Spleen (tissue), 7 donors: ENCODE results near the gene KCTD21.

Experiments
- CTCF ChIP-seq, 11 experiments: fragments of 200-600 bp in 7 of 11; fragments of 450-650 bp in 4 of 11; sonication (generic) in 4 of 11; IDR thresholded peaks in 8 of 11; conservative IDR thresholded peaks in 3 of 11; 1 replicate in 7 of 11; 2 replicates in 4 of 11; pipeline versions ENCODE4 v1.4.0 to v1.8.0; 2016 to 2021; ENCODE audit warnings: antibody characterized with exemption in 11 of 11, inconsistent platforms in 4 of 11, mild to moderate bottlenecking in 1 of 11
- POLR2AphosphoS5 ChIP-seq, 3 donors: sonication (generic); formaldehyde crosslinking; IDR thresholded peaks; one replicate each; pipeline ENCODE4 v1.5.1; 2017; ENCODE audit warnings: antibody characterized with exemption in 3 of 3
- donor health status: DM: no; HTN: no; CAD: no; lungs with moderate emphysema.
- donor health status: DM: no; HTN: no; CAD: no.
- donor health status: DM: no; HTN: no; CAD: no.

- no peak for TF ChIP-seq CTCF (IDR thresholded peaks at IDR 0.05 in 8 of 11, conservative IDR thresholded peaks at IDR 0.05 in 3 of 11)
- TF ChIP-seq POLR2AphosphoS5 (IDR thresholded peaks at IDR 0.05): no peak
These were observed 43.6 kb upstream of the KCTD21 start for GRCh38 chr11:78231962-78232501.
